Islet of Langerhans (tissue), 1 donor: ENCODE results near the gene CNNM2.
A peak's percentile ranks its signal among the peaks of the same experiment; 100 is the strongest.

Experiments
- FAIRE-seq: peaks from one replicate; lab custom pipeline; 2011; peaks lifted over from hg19 to GRCh38; lab: Jason Lieb, UNC

Gene CNNM2

GRCh38 chr10:102917962-102918816, at the start of gene CNNM2:
Gene CNNM2 (plus strand): TSS chr10:102918294. CDS start chr10:102918481, 187 bp downstream.
- peak; percentile 27 for FAIRE-seq

- no peak for FAIRE-seq
Observed at GRCh38 chr10:102868911-102869257, 49.2 kb upstream of the CNNM2 start.

GRCh38 chr10:102869258-102870198, 48.6 kb upstream of the CNNM2 start, which contains the start of gene AS3MT:
Gene AS3MT (plus strand): TSS chr10:102869470. CDS start chr10:102869593, 123 bp downstream.
- no peak for FAIRE-seq

- no peak for FAIRE-seq
Observed at GRCh38 chr10:102870221-102870620, 47.9 kb upstream of the CNNM2 start.

GRCh38 chr10:102872163-102872562, 45.9 kb upstream of the CNNM2 start:
- FAIRE-seq: no peak

- no peak for FAIRE-seq
Observed at GRCh38 chr10:102876747-102877153, 41.3 kb upstream of the CNNM2 start.

- no peak for FAIRE-seq
Observed at GRCh38 chr10:102878629-102879028, 39.5 kb upstream of the CNNM2 start.

- FAIRE-seq: no peak
Observed at GRCh38 chr10:102880256-102880655, 37.8 kb upstream of the CNNM2 start.

- FAIRE-seq: no peak
Observed at GRCh38 chr10:102888048-102888447, 30.0 kb upstream of the CNNM2 start.

- no peak for FAIRE-seq
Observed at GRCh38 chr10:102894466-102895213, 23.5 kb upstream of the CNNM2 start.

GRCh38 chr10:102900006-102900405, 18.1 kb upstream of the CNNM2 start:
- no peak for FAIRE-seq

- FAIRE-seq: no peak
Observed at GRCh38 chr10:102904346-102904745, 13.7 kb upstream of the CNNM2 start.

GRCh38 chr10:102906507-102906906, 11.6 kb upstream of the CNNM2 start:
- FAIRE-seq: no peak

GRCh38 chr10:102914781-102915180, 3.3 kb upstream of the CNNM2 start:
- no peak for FAIRE-seq

GRCh38 chr10:102916173-102916572, 1.9 kb upstream of the CNNM2 start:
- FAIRE-seq: no peak

GRCh38 chr10:102917314-102917961, 656 bp upstream of the CNNM2 start:
- no peak for FAIRE-seq

GRCh38 chr10:102918817-102919245, 737 bp downstream of the CNNM2 start:
- FAIRE-seq: no peak

- FAIRE-seq: no peak
Observed at GRCh38 chr10:102919246-102919959, 1.3 kb downstream of the CNNM2 start.

GRCh38 chr10:102919992-102920739, 2.1 kb downstream of the CNNM2 start:
- no peak for FAIRE-seq

- no peak for FAIRE-seq
Observed at GRCh38 chr10:102923601-102924000, 5.5 kb downstream of the CNNM2 start.
